GM23338 (cell line): ENCODE results near the gene GLS. TPM values are rescaled to one million over a fixed set of nuclear protein-coding genes. Genes with fewer than 3 reads are reported as not detected.

Experiments
- ATAC-seq: fragments of 200-7000 bp; cut with Tn5 transposase; 3 replicates; pipeline ENCODE4 v1.9.1; 2020
- DNase-seq: peaks from one replicate; pipeline ENCODE4 v3.0.0-alpha.2; 2015; ENCODE audit warnings: low spot score
- H2AFZ ChIP-seq: fragments of 200-600 bp; sonication (generic); 2 replicates; pipeline ENCODE4 v1.8.0; 2016; ENCODE audit warnings: antibody characterized with exemption, mild to moderate bottlenecking, moderate library complexity
- H3F3A ChIP-seq: fragments of 200-600 bp; sonication (generic); replicated peaks from 2 replicates; pipeline ENCODE4 v1.8.0; 2017; ENCODE audit warnings: antibody characterized with exemption, mixed run types, low read depth
- H3K27ac ChIP-seq: fragments of 200-600 bp; sonication (generic); 2 replicates; pipeline ENCODE4 v1.6.1; 2016; ENCODE audit warnings: low read depth
- H3K27me3 ChIP-seq: fragments of 200-600 bp; sonication (generic); 2 replicates; pipeline ENCODE4 v1.8.0; 2016; ENCODE audit warnings: mild to moderate bottlenecking, mixed run types, moderate library complexity; ENCODE audit not compliant: insufficient read depth
- H3K36me3 ChIP-seq: fragments of 200-600 bp; sonication (generic); 2 replicates; pipeline ENCODE4 v1.8.0; 2016; ENCODE audit warnings: mild to moderate bottlenecking; ENCODE audit not compliant: insufficient read depth
- H3K4me1 ChIP-seq: fragments of 200-600 bp; sonication (generic); 2 replicates; pipeline ENCODE4 v1.8.0; 2016; ENCODE audit warnings: mild to moderate bottlenecking, moderate library complexity; ENCODE audit not compliant: insufficient read depth
- H3K4me2 ChIP-seq: fragments of 200-600 bp; sonication (generic); 2 replicates; pipeline ENCODE4 v1.7.1; 2017; ENCODE audit warnings: mixed run types
- H3K4me3 ChIP-seq: fragments of 200-600 bp; sonication (generic); 2 replicates; pipeline ENCODE4 v1.6.1; 2016; ENCODE audit warnings: mixed run types
- H3K79me2 ChIP-seq: fragments of 200-600 bp; sonication (generic); replicated peaks from 2 replicates; pipeline ENCODE4 v1.8.0; 2017; ENCODE audit warnings: mild to moderate bottlenecking; ENCODE audit not compliant: insufficient read depth
- H3K9me2 ChIP-seq: fragments of 200-600 bp; sonication (generic); 2 replicates; pipeline ENCODE4 v1.8.0; 2017; ENCODE audit not compliant: insufficient read depth
- H4K20me1 ChIP-seq: fragments of 200-600 bp; sonication (generic); replicated peaks from 2 replicates; pipeline ENCODE4 v1.8.0; 2017; ENCODE audit warnings: mild to moderate bottlenecking; ENCODE audit not compliant: insufficient read depth
- H3K27ac Mint-ChIP-seq: 2 replicates; pipeline ENCODE4 v1.8.0; 2020; ENCODE audit warnings: inconsistent platforms, mild to moderate bottlenecking, moderate library complexity, mixed read lengths
- H3K27me3 Mint-ChIP-seq: 3 replicates; pipeline ENCODE4 v1.8.0; 2022; ENCODE audit warnings: low read depth, mild to moderate bottlenecking, moderate library complexity, mixed read lengths, inconsistent platforms; ENCODE audit not compliant: insufficient read depth, poor library complexity
- H3K36me3 Mint-ChIP-seq: 3 replicates; pipeline ENCODE4 v1.8.0; 2021; ENCODE audit warnings: low read depth, mild to moderate bottlenecking, inconsistent platforms, moderate library complexity, mixed read lengths
- H3K4me1 Mint-ChIP-seq: 3 replicates; pipeline ENCODE4 v1.8.0; 2020; ENCODE audit warnings: mild to moderate bottlenecking, inconsistent platforms, mixed read lengths
- H3K4me3 Mint-ChIP-seq: 3 replicates; pipeline ENCODE4 v1.8.0; 2021; ENCODE audit warnings: moderate library complexity, mild to moderate bottlenecking, inconsistent platforms, mixed read lengths
- H3K9me3 Mint-ChIP-seq: 3 replicates; pipeline ENCODE4 v1.8.0; 2020; ENCODE audit warnings: moderate library complexity, mild to moderate bottlenecking, inconsistent platforms, mixed read lengths
- CREB1 ChIP-seq: fragments of 250-450 bp; sonication (Bioruptor Pico); IDR thresholded peaks from 2 replicates; pipeline ENCODE4 v1.5.0; 2020; ENCODE audit warnings: low read depth, mild to moderate bottlenecking, moderate library complexity
- EZH2 ChIP-seq: fragments of 200-600 bp; sonication (generic); IDR thresholded peaks from one replicate; pipeline ENCODE4 v1.8.0; 2017; ENCODE audit warnings: antibody characterized with exemption, mild to moderate bottlenecking, low read depth; ENCODE audit not compliant: unreplicated experiment
- NANOG ChIP-seq: IDR thresholded peaks from 2 replicates; pipeline ENCODE4 v1.6.1; 2016; ENCODE audit warnings: antibody characterized with exemption, borderline replicate concordance
- POLR2AphosphoS5 ChIP-seq: IDR thresholded peaks from 2 replicates; pipeline ENCODE4 v1.6.1; 2016; ENCODE audit warnings: antibody characterized with exemption, low read depth
- STAT1 ChIP-seq: IDR thresholded peaks from one replicate; pipeline ENCODE4 v1.6.1; 2016; ENCODE audit warnings: antibody characterized with exemption; ENCODE audit not compliant: unreplicated experiment
- ZNF114 ChIP-seq: fragments of 250-450 bp; sonication (Bioruptor Pico); IDR thresholded peaks from 2 replicates; pipeline ENCODE4 v1.5.0; 2020; ENCODE audit warnings: mild to moderate bottlenecking, moderate library complexity
- ZNF331 ChIP-seq: fragments of 250-450 bp; sonication (Bioruptor Pico); IDR thresholded peaks from 2 replicates; pipeline ENCODE4 v1.5.0; 2020; ENCODE audit warnings: low read depth, mild to moderate bottlenecking, moderate library complexity
- polyA plus RNA-seq: library from polyadenylated mRNA; unstranded; fragments of >200 nt; fragmentation: Nextera tagmentation; extraction: Ambion mirVana; gene quantifications from 2 replicates; pipeline ENCODE4 v1.2.1, GENCODE V29; 2016
- total RNA-seq: library from RNA; depleted of rRNA; stranded (reverse); fragments of >200 nt; shearing (Covaris generic); gene quantifications from 2 replicates; pipeline ENCODE4 v1.2.3, GENCODE V29; 2014
- TF ChIP-seq, protein P1 (sequence below): IDR thresholded peaks from one replicate; pipeline ENCODE4 v1.6.1; 2018; ENCODE audit warnings: antibody characterized with exemption; ENCODE audit not compliant: unreplicated experiment
- TF ChIP-seq, protein P2 (sequence below): fragments of 250-450 bp; sonication (Bioruptor Pico); IDR thresholded peaks from 2 replicates; pipeline ENCODE4 v1.5.0; 2020; ENCODE audit warnings: mild to moderate bottlenecking, moderate library complexity
- TF ChIP-seq, protein P3 (sequence below), 2 experiments: fragments of 200-600 bp in 1 of 2; sonication (generic) in 1 of 2; conservative IDR thresholded peaks; 2 replicates each; pipeline versions ENCODE4 v1.5.1 to v1.6.1; 2016 to 2017; ENCODE audit warnings: antibody characterized with exemption in 2 of 2, low read depth in 2 of 2, mild to moderate bottlenecking in 2 of 2, moderate library complexity in 1 of 2

GLS gene
- total and polyA plus RNA-seq, 2 experiments from 2014 or later = 38.1 to 172 TPM

DNA sequence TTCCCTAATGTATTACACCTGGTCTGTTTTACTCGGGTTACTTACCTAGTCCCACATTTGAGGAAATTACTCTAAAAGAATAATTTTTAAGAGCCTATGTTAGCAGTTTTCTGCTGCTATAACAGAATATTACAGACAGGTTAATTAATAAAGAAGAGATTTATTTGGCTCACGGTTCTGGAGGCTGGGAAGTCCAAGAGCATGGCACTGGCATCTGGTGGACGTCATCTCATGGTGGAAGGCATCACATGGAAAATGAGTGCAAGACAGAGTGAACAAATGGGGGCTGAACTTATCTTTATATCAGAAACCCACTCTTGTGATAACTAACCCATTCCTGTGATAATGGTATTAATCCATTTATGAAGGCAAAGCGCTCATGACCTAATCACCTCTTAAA lies 12.8 kb upstream of the GLS start:
- Mint-ChIP-seq H3K27me3 (peaks cover 7% of the 10 kb centered on the region), H3K27ac (no peak overlapping the region)

More for the DNA sequence above, 12.8 kb upstream of the GLS start:
- Mint-ChIP-seq H3K36me3 (peaks cover 32% of the 10 kb centered on the region), H3K4me1 (peaks cover 31% of the 10 kb centered on the region), H3K9me3 (peaks cover 28% of the 10 kb centered on the region), H3K4me3 (no peak overlapping the region)
- Histone ChIP-seq H2AFZ (no peak overlapping the region), H3K27ac (no peak overlapping the region), H3F3A (no peaks in the 10 kb centered on the region), H3K27me3 (no peaks in the 10 kb centered on the region), H3K4me1 (peaks cover 21% of the 10 kb centered on the region), H4K20me1 (no peaks in the 10 kb centered on the region), H3K36me3 (no peaks in the 10 kb centered on the region; the same call in 1 of the 2 replicates), H3K79me2 (no peaks in the 10 kb centered on the region), H3K4me2 (no peak overlapping the region), H3K4me3 (no peak overlapping the region), H3K9me2 (peaks cover 16% of the 10 kb centered on the region)
- DNase-seq = no peak
- no peak for ATAC-seq
- TF ChIP-seq, protein P1, sequence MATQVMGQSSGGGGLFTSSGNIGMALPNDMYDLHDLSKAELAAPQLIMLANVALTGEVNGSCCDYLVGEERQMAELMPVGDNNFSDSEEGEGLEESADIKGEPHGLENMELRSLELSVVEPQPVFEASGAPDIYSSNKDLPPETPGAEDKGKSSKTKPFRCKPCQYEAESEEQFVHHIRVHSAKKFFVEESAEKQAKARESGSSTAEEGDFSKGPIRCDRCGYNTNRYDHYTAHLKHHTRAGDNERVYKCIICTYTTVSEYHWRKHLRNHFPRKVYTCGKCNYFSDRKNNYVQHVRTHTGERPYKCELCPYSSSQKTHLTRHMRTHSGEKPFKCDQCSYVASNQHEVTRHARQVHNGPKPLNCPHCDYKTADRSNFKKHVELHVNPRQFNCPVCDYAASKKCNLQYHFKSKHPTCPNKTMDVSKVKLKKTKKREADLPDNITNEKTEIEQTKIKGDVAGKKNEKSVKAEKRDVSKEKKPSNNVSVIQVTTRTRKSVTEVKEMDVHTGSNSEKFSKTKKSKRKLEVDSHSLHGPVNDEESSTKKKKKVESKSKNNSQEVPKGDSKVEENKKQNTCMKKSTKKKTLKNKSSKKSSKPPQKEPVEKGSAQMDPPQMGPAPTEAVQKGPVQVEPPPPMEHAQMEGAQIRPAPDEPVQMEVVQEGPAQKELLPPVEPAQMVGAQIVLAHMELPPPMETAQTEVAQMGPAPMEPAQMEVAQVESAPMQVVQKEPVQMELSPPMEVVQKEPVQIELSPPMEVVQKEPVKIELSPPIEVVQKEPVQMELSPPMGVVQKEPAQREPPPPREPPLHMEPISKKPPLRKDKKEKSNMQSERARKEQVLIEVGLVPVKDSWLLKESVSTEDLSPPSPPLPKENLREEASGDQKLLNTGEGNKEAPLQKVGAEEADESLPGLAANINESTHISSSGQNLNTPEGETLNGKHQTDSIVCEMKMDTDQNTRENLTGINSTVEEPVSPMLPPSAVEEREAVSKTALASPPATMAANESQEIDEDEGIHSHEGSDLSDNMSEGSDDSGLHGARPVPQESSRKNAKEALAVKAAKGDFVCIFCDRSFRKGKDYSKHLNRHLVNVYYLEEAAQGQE = no peak
- TF ChIP-seq, protein P2, sequence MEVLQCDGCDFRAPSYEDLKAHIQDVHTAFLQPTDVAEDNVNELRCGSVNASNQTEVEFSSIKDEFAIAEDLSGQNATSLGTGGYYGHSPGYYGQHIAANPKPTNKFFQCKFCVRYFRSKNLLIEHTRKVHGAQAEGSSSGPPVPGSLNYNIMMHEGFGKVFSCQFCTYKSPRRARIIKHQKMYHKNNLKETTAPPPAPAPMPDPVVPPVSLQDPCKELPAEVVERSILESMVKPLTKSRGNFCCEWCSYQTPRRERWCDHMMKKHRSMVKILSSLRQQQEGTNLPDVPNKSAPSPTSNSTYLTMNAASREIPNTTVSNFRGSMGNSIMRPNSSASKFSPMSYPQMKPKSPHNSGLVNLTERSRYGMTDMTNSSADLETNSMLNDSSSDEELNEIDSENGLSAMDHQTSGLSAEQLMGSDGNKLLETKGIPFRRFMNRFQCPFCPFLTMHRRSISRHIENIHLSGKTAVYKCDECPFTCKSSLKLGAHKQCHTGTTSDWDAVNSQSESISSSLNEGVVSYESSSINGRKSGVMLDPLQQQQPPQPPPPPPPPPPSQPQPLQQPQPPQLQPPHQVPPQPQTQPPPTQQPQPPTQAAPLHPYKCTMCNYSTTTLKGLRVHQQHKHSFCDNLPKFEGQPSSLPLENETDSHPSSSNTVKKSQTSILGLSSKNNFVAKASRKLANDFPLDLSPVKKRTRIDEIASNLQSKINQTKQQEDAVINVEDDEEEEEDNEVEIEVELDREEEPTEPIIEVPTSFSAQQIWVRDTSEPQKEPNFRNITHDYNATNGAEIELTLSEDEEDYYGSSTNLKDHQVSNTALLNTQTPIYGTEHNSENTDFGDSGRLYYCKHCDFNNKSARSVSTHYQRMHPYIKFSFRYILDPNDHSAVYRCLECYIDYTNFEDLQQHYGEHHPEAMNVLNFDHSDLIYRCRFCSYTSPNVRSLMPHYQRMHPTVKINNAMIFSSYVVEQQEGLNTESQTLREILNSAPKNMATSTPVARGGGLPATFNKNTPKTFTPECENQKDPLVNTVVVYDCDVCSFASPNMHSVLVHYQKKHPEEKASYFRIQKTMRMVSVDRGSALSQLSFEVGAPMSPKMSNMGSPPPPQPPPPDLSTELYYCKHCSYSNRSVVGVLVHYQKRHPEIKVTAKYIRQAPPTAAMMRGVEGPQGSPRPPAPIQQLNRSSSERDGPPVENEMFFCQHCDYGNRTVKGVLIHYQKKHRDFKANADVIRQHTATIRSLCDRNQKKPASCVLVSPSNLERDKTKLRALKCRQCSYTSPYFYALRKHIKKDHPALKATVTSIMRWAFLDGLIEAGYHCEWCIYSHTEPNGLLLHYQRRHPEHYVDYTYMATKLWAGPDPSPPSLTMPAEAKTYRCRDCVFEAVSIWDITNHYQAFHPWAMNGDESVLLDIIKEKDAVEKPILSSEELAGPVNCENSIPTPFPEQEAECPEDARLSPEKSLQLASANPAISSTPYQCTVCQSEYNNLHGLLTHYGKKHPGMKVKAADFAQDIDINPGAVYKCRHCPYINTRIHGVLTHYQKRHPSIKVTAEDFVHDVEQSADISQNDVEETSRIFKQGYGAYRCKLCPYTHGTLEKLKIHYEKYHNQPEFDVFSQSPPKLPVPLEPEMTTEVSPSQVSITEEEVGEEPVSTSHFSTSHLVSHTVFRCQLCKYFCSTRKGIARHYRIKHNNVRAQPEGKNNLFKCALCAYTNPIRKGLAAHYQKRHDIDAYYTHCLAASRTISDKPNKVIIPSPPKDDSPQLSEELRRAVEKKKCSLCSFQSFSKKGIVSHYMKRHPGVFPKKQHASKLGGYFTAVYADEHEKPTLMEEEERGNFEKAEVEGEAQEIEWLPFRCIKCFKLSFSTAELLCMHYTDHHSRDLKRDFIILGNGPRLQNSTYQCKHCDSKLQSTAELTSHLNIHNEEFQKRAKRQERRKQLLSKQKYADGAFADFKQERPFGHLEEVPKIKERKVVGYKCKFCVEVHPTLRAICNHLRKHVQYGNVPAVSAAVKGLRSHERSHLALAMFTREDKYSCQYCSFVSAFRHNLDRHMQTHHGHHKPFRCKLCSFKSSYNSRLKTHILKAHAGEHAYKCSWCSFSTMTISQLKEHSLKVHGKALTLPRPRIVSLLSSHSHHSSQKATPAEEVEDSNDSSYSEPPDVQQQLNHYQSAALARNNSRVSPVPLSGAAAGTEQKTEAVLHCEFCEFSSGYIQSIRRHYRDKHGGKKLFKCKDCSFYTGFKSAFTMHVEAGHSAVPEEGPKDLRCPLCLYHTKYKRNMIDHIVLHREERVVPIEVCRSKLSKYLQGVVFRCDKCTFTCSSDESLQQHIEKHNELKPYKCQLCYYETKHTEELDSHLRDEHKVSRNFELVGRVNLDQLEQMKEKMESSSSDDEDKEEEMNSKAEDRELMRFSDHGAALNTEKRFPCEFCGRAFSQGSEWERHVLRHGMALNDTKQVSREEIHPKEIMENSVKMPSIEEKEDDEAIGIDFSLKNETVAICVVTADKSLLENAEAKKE (CRISPR knock-in tag) = no peak
- TF ChIP-seq NANOG = no peak
- TF ChIP-seq, protein P3, sequence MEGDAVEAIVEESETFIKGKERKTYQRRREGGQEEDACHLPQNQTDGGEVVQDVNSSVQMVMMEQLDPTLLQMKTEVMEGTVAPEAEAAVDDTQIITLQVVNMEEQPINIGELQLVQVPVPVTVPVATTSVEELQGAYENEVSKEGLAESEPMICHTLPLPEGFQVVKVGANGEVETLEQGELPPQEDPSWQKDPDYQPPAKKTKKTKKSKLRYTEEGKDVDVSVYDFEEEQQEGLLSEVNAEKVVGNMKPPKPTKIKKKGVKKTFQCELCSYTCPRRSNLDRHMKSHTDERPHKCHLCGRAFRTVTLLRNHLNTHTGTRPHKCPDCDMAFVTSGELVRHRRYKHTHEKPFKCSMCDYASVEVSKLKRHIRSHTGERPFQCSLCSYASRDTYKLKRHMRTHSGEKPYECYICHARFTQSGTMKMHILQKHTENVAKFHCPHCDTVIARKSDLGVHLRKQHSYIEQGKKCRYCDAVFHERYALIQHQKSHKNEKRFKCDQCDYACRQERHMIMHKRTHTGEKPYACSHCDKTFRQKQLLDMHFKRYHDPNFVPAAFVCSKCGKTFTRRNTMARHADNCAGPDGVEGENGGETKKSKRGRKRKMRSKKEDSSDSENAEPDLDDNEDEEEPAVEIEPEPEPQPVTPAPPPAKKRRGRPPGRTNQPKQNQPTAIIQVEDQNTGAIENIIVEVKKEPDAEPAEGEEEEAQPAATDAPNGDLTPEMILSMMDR (conservative IDR thresholded peaks at IDR 0.05; ENCODE audit: low read depth in 2 of 2) = no peak
- no peak for TF ChIP-seq ZNF331
- no peak for TF ChIP-seq STAT1
- TF ChIP-seq CREB1 = no peak
- TF ChIP-seq EZH2 = no peak
- no peak for TF ChIP-seq ZNF114
- no peak for TF ChIP-seq POLR2AphosphoS5
